ENCODE results near the gene PPFIA4. TPM values are rescaled to one million over a fixed set of nuclear protein-coding genes. Genes with fewer than 3 reads are reported as not detected.
A peak's percentile ranks its signal among the peaks of the same experiment; 100 is the strongest.

The PPFIA4 gene
- total RNA-seq, 1 donor: under 0.01 TPM

- no peak for DNase-seq (ENCODE audit: low read depth in 2 of 3, low spot score in 2 of 3)
Measured at GRCh38 chr1:203098445-203098844, 72.2 kb downstream of the PPFIA4 start.

DNA sequence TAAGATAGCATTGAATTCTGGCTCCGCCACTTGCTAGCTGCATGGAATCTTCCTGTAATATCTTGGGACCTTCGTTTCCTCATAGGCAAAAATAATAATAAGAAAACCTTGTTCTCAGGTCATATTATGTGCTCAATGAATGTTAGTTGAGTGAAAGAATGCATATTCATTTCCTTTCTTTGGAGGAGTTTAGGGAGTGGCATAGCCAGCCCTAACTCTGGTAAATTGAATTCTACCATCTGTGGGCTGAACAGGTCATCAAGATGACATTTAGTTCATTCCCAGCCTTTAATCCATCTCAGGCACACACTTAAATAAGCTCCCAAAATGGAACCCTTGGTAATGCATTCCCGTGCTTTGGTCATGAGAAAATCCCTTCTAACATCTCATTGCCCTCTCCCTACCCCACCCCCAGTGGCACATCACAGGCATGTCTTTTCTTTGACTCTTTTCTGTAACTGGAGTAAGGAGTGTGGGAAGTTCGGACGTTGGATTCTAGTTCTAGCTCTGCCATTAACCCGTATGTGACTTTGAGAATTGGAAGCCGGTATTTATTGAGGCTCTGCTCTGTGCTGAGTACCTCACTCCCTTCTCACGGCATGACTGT is 72.7 kb downstream of the PPFIA4 start:
- DNase-seq (ENCODE audit: low read depth in 2 of 3, low spot score in 2 of 3): no peak

- DNase-seq (ENCODE audit: low read depth in 2 of 3, low spot score in 2 of 3): no peak
Measured at GRCh38 chr1:203099805-203100515, 73.7 kb downstream of the PPFIA4 start.

GRCh38 chr1:203100516-203100869 is 74.2 kb downstream of the PPFIA4 start:
- no peak for DNase-seq (ENCODE audit: low read depth in 2 of 3, low spot score in 2 of 3)

GRCh38 chr1:203101813-203102634 is 75.7 kb downstream of the PPFIA4 start:
- DNase-seq (ENCODE audit: low read depth in 2 of 3, low spot score in 2 of 3): no peak

- DNase-seq (ENCODE audit: low read depth in 2 of 3, low spot score in 2 of 3): no peak
Measured at GRCh38 chr1:203103216-203103615, 76.9 kb downstream of the PPFIA4 start.

DNA sequence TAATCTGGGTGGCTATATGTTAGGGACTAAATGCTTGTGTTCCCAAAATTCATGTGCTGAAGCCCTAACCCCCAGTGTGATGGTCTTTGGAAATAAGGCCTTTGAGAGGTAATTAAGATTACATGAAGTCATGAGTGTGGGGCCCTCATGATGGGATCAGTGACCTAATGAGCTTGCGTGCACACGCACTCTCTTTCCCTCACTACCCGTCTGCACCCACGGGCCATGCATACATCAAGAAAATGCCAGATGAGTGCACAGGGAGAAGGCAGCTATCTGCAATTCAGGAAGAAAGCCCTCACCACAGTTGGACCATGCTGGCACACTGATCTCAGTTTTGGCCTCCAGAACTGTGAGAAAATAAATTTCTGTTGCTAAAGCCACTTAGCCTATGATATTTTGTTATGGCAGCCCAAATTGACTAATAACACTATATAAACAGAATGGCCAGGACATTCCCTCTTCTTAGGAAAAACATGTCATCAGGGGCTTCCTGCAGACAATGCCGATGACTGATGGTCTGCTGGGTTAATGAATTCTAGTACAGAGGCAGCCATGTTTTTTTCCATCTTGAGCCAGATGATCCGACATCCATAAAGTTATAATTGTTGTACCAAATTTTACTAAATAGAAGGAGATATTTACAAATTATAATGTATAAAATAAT is 77.7 kb downstream of the PPFIA4 start:
- DNase-seq (ENCODE audit: low read depth in 2 of 3, low spot score in 2 of 3): no peak

- no peak for DNase-seq (ENCODE audit: low read depth in 2 of 3, low spot score in 2 of 3)
Measured at GRCh38 chr1:203104789-203105390, 78.6 kb downstream of the PPFIA4 start.

GRCh38 chr1:203112475-203112874 is 86.2 kb downstream of the PPFIA4 start:
- no peak for DNase-seq (ENCODE audit: low read depth in 2 of 3, low spot score in 2 of 3)

- no peak for DNase-seq (ENCODE audit: low read depth in 2 of 3, low spot score in 2 of 3)
Measured at GRCh38 chr1:203113308-203113707, 87.0 kb downstream of the PPFIA4 start.

GRCh38 chr1:203114202-203114601 is 87.9 kb downstream of the PPFIA4 start:
- DNase-seq (ENCODE audit: low read depth in 2 of 3, low spot score in 2 of 3): no peak

GRCh38 chr1:203116091-203116820 is 90.0 kb downstream of the PPFIA4 start:
- DNase-seq (ENCODE audit: low read depth in 2 of 3, low spot score in 2 of 3): no peak

- DNase-seq (ENCODE audit: low read depth in 2 of 3, low spot score in 2 of 3): peak in 2 of 3 donors; percentile 62 to 77
Measured at GRCh38 chr1:203117611-203118575, 91.6 kb downstream of the PPFIA4 start.

DNA sequence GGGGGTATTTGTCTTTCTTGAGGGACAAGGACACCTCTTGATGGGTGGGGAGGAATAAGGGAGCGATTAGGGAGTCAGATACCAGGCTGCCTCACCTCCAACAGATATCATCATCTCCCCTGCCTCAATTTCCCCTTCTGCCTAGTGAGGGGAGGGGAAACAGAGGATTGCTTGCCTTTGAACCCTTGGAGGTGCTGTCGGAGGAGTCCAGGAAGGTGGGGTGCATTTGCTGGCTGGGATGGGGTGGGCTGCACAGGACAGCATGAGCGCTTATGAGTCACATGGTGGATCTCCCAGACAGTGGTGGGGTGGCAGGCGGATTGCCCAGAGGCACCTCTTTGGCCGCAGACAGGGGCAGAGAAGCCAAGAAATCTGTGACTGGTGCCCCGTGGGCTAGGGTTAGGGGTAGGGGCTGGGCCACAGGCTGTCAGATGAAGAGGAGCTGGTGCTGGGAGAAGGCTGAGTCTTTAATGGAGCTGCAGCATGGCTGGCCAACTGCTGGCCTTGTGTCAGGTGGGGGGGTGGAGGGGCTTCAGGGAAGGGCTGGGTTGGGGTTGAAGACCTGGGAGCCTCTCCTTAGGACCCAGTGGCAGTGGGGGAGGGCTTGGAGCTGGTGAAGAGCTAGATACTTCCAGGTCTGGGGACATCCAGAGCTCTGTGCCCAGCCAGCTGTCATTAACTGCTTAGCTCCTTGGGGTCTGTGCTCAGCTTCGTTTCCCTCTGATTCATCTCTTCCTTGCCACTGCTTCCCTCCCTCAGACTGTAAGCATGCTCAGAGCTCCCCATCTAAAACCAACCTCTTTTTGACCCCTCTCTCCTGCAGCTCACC is 94.2 kb downstream of the PPFIA4 start:
- DNase-seq (ENCODE audit: low read depth in 2 of 3, low spot score in 2 of 3): no peak

- peak in 1 of 3 donors; percentile 47 for DNase-seq (ENCODE audit: low read depth in 2 of 3, low spot score in 2 of 3)
Measured at GRCh38 chr1:203121186-203122015, 95.1 kb downstream of the PPFIA4 start.

DNA sequence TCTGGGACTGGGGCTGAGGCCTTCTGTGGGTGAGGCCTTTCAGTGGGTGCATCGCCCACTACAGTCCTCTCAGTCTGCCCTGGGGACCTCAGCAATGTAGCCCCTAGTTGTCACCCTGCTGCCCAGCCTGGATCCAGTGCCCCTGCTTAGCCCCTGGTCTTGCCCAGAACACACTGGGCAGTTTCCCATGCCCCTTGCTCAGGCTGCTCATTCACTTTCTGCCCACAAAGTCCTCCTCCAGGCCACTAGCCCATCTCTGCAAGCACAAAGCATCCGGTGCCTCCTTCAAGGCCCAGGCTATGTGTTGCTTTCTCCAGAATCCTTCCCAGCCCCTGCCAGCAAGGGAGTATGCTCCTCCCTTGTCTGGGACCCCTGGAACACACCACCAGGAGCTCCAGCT is 95.9 kb downstream of the PPFIA4 start:
- DNase-seq (ENCODE audit: low read depth in 2 of 3, low spot score in 2 of 3): no peak

- DNase-seq (ENCODE audit: low read depth in 2 of 3, low spot score in 2 of 3): no peak
Measured at GRCh38 chr1:203124011-203124410, 97.7 kb downstream of the PPFIA4 start.
